Left hindlimb (tissue), 1 donor: ENCODE data around the gene TAF4B.
"Not testable (repeated sequence)": the region's sequence is repeated elsewhere in the genome, so short reads cannot be mapped to it uniquely, and the experiment has no call there.

Experiments
- DNase-seq: peaks from one replicate; pipeline ENCODE4 v3.0.0-alpha.2; 2018

The TAF4B gene, protein sequence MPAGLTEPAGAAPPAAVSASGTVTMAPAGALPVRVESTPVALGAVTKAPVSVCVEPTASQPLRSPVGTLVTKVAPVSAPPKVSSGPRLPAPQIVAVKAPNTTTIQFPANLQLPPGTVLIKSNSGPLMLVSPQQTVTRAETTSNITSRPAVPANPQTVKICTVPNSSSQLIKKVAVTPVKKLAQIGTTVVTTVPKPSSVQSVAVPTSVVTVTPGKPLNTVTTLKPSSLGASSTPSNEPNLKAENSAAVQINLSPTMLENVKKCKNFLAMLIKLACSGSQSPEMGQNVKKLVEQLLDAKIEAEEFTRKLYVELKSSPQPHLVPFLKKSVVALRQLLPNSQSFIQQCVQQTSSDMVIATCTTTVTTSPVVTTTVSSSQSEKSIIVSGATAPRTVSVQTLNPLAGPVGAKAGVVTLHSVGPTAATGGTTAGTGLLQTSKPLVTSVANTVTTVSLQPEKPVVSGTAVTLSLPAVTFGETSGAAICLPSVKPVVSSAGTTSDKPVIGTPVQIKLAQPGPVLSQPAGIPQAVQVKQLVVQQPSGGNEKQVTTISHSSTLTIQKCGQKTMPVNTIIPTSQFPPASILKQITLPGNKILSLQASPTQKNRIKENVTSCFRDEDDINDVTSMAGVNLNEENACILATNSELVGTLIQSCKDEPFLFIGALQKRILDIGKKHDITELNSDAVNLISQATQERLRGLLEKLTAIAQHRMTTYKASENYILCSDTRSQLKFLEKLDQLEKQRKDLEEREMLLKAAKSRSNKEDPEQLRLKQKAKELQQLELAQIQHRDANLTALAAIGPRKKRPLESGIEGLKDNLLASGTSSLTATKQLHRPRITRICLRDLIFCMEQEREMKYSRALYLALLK

DNA sequence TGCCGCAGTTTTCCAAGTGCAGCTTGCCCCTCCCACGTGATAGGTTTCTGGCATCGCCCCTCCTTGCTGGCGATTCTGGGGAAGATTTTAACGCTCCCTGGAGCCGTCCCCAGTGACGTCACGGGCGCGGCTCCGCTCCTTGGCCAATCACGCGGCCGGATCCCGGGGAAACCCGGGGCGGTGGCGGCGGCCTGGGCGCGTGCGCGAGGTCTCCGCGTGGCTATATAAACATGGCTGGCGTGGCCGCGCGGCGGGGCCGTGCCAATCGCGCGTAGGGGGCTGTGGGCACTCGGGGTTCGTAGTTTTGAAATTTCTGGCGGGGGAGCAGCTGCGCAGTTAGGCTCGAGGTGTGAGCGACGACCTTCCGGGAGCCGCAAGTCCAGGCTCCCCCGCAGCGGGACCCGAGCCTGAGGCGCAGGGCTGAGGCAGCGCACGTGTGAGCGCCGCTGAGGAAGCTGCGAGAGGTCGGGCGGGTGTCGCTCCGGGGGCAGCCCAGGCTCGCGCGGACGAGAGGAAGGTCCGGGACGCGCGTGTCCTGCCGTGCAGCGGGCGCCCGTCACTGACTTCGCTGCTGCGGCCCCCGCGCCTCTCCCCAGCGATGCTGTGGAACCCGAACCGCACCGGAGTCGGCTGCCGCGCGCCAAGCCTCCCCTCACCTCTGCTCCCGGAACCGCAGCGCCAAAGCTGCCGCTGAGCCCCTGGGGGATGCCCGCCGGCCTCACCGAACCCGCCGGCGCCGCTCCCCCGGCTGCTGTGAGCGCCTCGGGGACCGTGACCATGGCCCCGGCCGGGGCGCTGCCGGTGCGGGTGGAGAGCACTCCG is at the start of gene TAF4B:
Gene TAF4B (plus strand): TSS at position 217 of the 822 bp plus-strand sequence. CDS start 489 bp downstream, at position 706.
- peak; percentile 96 for DNase-seq

DNA sequence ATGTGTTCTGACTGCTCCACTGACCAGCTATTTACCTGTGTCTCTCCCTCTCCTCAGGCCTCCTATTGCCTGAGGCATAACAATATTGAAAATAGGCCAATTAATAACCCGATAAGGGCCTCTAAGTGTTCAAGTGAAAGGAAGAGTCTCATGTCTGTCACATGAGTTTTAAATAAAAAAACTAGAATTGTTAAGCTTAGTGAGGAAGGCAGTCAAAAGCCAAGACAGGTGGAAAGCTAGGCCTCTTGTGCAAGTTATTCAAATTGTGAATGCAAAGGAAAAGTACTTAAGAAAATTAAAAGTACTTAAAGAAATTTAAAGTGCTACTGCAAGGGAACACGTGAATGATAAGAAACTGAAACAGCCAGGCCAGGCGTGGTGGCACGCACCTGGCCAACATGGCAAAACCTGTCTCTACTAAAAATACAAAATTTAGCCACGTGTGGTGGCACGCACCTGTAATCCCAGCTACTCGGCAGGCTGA is 44.9 kb upstream of the TAF4B start:
- no peak for DNase-seq

DNA sequence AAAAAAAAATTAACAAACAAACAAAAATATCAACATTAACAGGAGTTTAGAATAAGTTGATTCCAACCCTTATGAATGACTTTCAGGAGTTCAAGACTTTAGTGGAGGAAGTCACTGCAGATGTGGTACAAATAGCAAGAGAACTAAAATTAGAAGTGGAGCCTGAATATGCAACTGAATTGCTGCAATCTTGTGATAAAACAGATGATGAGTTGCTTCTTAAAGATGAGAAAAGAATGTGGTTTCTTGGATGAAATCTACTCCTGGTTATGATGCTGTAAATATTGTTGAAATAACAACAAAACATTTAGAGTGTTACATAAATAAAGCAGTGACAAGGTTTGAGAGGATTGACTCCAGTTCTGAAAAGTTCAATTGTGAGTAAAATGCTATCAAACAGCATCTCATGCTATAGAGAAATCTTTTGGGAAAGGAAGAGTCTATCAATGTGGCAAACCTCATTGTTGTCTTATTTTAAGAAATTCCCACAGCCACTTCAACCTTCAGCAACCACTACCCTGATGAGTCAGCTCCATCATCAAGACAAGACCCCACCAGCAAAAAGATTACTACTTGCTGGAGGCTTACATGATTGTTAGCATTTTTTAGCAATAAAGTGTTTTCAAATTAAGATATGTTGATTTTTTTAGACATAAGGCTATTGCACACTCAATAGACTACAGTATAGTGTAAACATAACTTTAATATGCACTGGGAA is 42.7 kb upstream of the TAF4B start:
- DNase-seq, result no peak

DNA sequence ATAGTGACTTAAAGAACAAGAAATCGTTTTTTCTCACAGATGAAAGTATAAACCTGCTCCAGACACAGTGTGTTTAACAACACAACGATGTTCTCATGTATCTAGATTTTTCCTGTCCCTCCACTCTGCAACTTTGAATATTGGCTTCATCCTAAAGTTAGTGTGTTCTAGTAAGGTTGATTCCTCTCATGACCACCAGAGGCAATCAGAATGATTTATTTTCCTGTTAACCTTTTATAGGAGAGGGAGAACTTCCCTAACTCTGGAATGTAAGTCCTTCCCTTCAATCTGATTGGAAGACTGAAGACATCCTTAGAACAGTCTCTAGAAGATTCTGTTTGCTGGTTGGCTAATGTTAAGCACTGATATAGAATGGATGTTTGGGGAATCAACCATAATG is 41.0 kb upstream of the TAF4B start:
- DNase-seq, result no peak

DNA sequence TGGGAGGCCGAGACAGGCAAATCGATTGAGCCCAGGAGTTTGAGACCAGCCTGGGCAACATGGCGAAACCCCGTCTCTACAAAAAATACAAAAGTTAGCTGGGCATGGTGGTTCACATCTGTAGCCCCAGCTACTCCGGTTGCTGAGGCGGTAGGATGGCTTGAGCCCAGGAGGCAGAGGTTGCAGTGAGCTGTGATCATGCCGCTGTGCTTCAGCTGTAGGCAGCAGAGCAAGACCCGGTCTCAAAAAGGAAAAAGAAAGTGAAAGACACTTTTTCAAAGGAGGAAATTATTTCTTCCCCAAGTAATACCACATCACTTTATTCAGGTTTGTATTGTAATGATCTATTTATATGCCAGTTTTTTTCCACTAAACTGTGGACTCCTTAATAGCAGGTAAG is 35.7 kb upstream of the TAF4B start:
- DNase-seq, result no peak

DNA sequence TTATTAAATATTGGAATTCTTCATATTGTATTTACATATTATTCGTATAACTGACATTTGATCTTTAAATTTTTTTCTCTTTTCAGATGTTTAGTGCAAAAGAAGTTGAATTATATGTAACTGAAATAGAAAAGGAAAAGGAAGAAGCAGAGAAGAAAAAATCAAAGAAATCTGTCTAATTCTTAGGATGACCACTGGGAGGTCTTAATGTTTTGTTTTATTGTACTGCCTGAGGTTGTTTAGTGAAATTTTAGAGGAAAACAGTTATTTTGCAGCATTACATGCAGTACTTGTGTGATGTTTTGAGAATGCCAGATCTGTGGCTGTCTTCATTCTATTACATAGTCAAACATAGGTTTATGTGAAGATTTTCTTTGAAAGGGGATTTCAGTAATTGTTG is 34.0 kb upstream of the TAF4B start:
- DNase-seq, result no peak

DNA sequence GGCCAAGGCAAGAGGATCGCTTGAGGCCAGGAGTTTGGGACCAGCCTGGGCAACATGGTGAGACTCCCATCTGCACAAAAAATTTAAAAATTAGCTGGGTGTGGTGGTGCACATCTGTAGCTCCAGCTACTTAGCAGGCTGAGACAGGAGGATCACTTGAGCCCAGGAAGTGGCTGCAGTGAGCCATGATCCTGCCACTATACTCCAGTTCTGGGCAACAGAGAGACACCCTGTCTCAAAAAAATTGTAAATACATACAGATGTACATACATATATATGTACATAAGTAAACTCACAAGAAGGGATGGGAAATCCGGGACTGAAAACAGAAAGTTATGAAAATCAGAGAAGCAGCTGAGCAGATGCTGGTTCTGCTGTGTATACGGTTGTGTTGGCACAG is 29.6 kb upstream of the TAF4B start:
- no peak for DNase-seq

DNA sequence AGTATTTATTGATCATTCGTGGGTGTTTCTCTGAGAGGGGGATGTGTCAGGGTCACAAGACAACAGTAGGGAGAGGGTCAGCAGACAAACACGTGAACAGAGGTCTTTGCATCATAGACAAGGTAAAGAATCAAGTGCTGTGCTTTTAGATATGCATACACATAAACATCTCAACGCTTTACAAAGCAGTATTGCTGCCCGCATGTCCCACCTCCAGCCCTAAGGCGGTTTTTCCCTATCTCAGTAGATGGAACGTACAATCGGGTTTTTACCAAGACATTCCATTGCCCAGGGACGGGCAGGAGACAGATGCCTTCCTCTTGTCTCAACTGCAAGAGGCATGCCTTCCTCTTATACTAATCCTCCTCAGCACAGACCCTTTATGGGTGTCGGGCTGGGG is 24.2 kb upstream of the TAF4B start:
- DNase-seq, result not testable (repeated sequence)

DNA sequence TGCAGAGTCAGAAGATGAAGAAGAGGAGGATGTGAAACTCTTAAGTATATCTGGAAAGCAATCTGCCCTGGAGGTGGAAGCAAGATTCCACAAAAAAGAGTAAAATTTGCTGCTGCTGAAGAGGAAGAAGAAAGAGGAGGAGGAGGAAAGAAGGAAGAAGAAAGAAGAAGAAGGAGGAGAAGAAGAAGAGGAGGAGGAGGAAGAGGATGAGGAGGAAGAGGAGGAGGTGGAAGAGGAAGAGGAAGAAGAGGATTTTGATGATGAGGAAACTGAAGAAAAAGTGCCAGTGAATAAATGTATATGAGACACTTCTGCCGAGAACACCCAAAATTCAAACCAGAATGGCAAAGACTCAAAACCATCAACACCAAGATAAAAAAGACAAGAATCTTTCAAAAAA is 20.9 kb upstream of the TAF4B start:
- no peak for DNase-seq

DNA sequence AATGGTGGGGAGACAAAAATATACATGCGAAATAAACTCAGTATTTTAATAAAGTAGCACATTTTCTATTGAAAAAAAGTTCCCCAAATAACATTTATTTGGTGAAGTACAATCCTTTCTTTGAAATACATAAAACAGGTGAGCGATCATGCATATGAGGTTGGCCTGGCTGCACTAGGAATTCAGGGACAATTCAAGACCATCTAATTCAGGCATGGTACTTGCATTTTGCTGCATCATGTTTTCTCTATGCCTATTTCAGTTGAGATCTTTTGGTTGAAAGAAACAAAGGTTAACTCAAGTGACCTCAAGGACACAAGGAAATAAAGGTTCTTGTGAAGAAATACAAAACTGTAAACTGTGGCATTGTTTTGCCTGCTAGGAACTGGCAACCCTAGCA is 19.8 kb upstream of the TAF4B start:
- no peak for DNase-seq

DNA sequence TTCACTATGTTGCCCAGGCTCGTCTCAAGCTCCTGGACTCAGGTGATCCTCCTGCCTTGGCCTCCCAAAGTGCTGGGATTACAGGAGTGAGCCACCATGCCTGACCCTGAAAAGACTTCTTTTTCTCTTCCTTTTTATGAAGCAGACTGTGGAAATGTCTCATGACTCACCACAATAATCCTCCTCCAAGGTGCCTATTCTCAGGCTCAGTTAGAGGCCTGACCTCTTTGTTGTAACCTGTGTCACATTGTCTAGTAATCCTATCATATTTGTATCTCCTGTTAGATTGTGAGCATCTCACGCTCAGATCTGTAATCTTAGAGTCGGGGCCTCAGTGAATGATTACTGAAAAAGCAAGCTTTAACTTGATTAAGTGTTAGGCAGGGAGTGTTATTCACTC is 18.3 kb upstream of the TAF4B start:
- no peak for DNase-seq

DNA sequence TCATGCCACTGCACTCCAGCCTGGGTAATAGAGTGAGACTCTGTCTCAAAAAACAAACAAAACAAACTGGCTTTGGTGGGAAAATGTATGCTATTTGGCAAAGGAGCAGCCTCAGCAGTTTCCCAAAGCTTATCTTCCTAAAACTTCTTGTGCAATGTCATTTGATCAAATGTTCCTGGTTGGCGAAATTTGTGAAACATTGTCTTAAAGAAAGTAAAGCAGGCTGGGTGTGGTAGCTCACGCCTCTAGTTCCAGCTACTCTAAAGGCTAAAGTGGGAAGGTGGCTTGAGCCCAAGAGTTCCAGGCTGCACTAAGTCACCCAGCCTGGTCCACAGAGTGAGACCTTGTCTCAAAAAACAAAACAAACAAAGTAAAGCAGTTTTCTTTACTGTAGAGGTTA is 17.3 kb upstream of the TAF4B start:
- no peak for DNase-seq

DNA sequence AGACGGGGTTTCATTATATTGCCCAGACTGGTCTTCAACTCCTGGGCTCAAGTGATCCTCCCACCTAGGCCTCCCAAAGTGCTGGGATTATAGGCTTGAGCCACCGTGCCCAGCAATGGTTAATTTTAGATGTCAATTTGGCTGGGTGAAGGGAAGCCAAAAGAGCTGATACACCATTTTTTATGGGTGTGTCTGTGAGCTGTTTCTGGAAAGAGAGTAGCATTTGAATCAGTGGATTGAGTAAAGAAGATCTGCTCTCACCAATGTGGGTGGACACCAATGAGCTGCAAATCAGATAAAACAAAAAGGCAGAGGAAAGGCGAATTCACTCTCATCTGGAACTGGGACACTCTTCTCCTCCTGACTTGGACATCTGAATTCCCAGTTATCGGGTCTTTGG is 16.1 kb upstream of the TAF4B start:
- no peak for DNase-seq

DNA sequence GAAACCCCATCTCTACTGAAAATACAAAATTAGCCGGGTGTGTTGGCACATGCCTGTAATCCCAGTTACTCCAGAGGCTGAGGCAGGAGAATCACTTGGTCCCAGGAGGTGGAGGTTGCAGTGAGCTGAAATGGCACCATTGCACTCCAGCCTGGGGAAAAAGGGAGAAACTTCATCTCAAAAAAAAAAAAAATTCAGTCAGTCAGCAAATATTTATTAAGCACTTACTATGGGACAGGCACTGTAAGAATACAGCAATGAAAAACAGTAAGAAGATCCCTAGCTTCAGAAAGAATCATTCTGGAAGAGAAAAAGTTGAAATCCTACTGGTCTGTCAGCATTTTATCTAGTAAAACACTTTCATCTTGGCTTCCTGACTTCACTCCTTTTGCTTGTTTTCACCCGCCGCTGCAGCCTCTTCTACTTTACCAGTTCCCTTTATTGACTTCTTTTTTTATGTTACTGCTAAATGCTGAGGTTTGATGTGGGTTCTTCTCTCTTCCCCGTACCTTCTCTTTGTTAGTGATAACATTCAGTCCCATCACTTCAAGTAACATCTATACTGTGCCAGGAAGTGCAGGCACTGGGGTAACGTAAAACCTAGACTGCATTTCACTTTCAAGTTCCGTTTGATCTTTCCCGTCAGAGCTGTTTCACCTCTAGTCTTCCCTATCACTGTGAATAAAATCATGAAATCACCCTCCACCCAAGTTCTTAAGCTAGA is 10.8 kb upstream of the TAF4B start:
- no peak for DNase-seq

DNA sequence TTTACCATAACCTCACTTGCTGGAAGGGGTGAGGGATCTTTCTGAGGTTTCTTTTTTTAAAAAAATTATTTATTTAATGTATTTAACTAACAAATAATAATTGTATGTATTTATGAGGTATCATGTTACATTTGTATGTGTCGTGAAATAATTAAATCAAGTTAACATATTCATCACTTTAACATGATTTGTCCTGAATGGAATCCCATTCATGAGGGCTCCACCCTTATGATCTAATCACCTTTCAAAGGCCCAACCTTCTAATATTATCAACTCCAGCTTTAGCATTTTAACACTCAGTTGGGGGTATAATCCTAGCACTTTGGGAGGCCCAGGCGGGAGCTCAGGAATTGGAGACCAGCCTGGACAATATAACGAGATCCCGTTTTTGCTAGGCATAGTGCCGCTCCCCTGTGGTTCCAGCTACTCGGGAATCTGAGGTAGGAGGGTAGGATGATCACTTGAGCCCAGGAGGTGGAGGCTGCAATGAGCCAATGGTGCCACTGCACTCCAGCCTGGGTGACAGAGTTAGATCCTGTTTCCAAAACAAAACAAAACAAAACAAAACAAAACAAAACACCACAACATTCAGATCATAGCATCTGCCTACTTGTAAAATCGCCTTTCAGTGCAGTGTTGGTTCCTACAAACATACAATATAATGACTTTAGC is 1.1 kb upstream of the TAF4B start:
- DNase-seq, result no peak

DNA sequence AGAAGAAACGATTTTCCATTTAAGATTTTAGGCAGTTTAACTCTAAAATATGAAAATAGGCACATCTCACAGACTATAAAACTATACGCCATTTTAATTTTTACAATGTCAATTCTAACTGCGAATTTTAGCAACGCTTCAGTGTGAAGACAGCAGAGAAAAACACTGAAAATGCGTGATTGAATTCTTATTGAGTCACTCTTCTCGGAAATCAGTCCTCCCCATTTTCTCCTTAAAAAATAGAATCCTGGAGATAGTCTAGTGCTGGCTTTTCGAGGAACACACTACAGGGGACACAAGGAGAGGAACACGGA is 373 bp upstream of the TAF4B start:
- DNase-seq, result no peak

DNA sequence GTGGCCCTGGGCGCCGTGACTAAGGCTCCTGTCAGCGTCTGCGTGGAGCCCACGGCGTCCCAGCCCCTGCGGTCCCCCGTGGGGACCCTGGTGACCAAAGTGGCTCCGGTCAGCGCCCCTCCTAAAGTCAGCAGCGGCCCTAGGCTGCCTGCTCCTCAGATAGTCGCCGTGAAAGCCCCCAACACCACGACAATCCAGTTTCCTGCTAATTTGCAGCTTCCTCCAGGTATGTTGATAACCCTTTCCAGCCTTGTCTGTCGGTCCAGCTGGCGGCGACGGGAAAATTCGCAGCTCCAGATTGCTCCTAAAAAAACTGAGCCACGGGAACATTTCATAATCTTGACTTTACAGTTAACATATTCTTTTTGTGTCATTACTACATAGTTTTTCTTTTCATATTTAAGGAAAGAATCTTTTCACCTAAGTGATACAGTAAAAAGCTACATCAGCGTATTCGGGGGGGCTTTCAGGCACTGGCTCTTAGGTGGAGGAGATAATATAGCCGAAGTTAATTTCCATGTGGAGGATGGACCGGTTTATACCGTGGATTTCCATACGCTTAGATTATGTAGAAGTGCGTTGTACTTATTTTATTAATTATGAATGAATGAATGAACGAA is 916 bp downstream of the TAF4B start:
- DNase-seq, result peak; percentile 44

DNA sequence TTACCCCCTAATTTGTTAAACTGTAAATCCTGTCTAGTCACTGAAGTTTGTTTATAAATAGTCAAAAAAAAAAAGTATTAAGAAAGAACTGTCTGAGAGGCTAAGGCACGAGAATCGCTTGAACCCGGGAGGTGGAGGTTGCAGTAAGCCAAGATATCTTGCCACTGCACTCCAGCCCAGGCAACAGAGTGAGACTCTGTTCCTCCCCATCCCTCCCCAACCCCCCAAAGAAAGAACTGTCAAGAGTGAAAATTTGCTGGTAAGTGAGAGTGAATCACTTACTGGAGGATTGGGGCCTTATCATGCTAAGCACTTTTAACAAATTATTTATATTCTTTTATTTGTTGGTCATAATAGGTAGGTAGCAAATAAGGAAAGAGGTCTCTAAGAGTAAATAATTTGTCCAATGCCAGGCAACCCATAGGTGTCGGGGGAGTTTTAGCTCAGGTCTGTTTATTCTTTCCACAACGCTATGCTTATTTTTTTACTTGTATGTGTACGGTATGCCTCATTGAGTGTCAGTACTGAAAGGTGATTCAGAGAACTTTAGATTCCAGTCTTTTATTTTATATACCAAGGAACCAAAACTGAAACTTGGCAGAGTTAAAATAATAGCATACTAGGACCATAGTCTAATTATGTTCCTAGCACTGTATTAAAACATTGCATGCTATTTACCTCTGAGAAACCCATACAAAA is 2.5 kb downstream of the TAF4B start:
- DNase-seq, result no peak

DNA sequence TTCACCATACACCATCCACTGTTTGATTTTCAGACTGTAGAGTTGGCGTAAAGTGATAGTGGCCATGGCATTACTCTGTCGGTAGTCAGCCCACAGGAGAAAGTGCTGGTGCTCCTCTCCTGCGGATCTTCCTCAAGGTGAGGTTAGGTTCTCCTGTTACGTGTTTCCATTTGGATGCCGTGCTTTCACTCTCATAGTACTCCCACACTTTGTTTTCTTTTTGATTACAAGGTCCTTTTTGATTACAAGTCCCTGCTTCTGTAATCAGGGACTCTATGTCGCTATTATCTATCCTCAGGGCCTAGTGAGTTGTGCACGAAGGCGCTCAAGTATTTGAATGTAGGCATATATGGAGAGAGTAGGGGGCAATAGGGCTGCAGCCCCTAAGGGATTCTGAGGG is 4.3 kb downstream of the TAF4B start:
- DNase-seq, result no peak

DNA sequence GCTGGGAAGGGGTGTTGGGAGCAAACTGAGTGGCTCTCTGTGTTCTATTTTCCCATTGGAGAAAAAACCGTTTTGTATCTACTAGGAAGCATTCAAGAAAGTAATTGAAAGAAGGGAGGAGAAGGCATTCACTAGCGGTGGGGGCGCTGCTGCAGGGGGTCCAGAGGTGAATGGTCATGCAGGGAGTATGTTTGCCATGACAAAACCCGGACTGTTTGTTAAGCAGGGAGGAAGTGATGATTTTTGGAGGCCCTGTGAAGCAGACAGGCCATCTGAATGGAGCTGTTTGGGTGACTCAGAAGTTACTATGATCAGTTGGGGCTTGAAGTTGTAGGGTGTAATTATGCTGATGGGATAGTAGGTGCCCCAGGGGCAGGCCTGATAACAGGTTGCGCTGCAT is 7.0 kb downstream of the TAF4B start:
- no peak for DNase-seq
